ENCODE data around the gene SLC2A14.
"Not testable (repeated sequence)": the region's sequence is repeated elsewhere in the genome, so short reads cannot be mapped to it uniquely, and the experiment has no call there.

GRCh38 chr12:7843583-7843982, 29.1 kb downstream of the SLC2A14 start:
- TF ChIP-seq CTCF, POLR2A (IDR thresholded peaks at IDR 0.05): not testable (repeated sequence)

Measured in thyroid gland (tissue), 4 donors.